Adrenal gland (tissue), 12 donors: ENCODE measurements around the gene PKNOX1. TPM values are rescaled to one million over a fixed set of nuclear protein-coding genes. Genes with fewer than 3 reads are reported as not detected.
"Not testable (repeated sequence)": the region's sequence is repeated elsewhere in the genome, so short reads cannot be mapped to it uniquely, and the experiment has no call there.

ENCODE experiments used
- DNase-seq, 7 donors: peaks; one replicate each; pipeline ENCODE4 v3.0.0-alpha.2; 2019 to 2020
- H3K27ac ChIP-seq, 5 donors: fragments of 200-600 bp; sonication (generic) in 4 of 5; 1 replicate in 3 of 5; 2 replicates in 2 of 5; pipeline versions ENCODE4 v1.5.1 to v1.8.0; 2016 to 2020; ENCODE audit warnings: mild to moderate bottlenecking in 1 of 5
- H3K27me3 ChIP-seq: fragments of 200-600 bp; 2 replicates; pipeline ENCODE4 v1.8.0; 2021
- H3K36me3 ChIP-seq, 2 donors: fragments of 200-600 bp; replicated peaks in 1 of 2; 1 replicate in 1 of 2; 2 replicates in 1 of 2; pipeline versions ENCODE4 v1.5.1 to v1.8.0; 2018 to 2022
- H3K4me1 ChIP-seq, 2 donors: fragments of 200-600 bp; replicated peaks in 1 of 2; 1 replicate in 1 of 2; 2 replicates in 1 of 2; pipeline versions ENCODE4 v1.5.1 to v1.8.0; 2018 to 2021
- H3K4me3 ChIP-seq, 4 donors: fragments of 200-600 bp; sonication (generic) in 3 of 4; one replicate each; pipeline ENCODE4 v1.5.1; 2016 to 2018
- H3K9me3 ChIP-seq, 3 donors: fragments of 200-600 bp; sonication (generic) in 1 of 3; replicated peaks in 1 of 3; 1 replicate in 2 of 3; 2 replicates in 1 of 3; pipeline versions ENCODE4 v1.5.1 to v1.8.0; 2016 to 2021
- CTCF ChIP-seq, 6 experiments: fragments of 450-650 bp in 4 of 6; fragments of 200-600 bp in 2 of 6; sonication (generic) in 1 of 6; IDR thresholded peaks; 1 replicate in 5 of 6; 2 replicates in 1 of 6; pipeline versions ENCODE4 v1.5.1 to v1.8.0; 2016 to 2021; ENCODE audit warnings: antibody characterized with exemption in 6 of 6, mild to moderate bottlenecking in 2 of 6, moderate library complexity in 1 of 6
- POLR2A ChIP-seq, 2 donors: fragments of 450-650 bp; IDR thresholded peaks; one replicate each; pipeline ENCODE4 v1.6.1; 2017; ENCODE audit warnings: antibody characterized with exemption in 2 of 2, mild to moderate bottlenecking in 2 of 2, moderate library complexity in 1 of 2
- WGBS, 4 donors: extraction: QIAGEN DNeasy Blood & Tissue Kit in 2 of 4; methylation state at CpG; one replicate each; pipeline versions ENCODE4 v1.1.5 to v1.1.7; 2013 to 2017; 5-methylcytosine and 5-hydroxymethylcytosine counted together
- intact Hi-C, 2 donors: fragments of 100-400 bp; cut with DNase I; formaldehyde crosslinking; loops; one replicate each; pipeline versions ENCODE4 v1.14.1 to v1.15.0; 2022 to 2023
- polyA plus RNA-seq, 3 donors: library from polyadenylated mRNA; stranded (reverse); fragments of 200-250 nt in 2 of 3; fragments of 350-450 nt in 1 of 3; fragmentation: Illumina TruSeq in 1 of 3; extraction: RNeasy Lipid Tissue Mini Kit (QIAGEN cat#74804) in 1 of 3; gene quantifications; one replicate each; pipeline ENCODE4 v1.2.3, GENCODE V29; 2013 to 2014
- total RNA-seq, 9 donors: library from RNA; depleted of rRNA in 4 of 9; stranded (reverse); fragments of >200 nt in 4 of 9; fragments of 120-200 nt in 1 of 9; fragmentation: NEBNext Ultra II Directional in 1 of 9; extraction: Animal tissue kit (Norgen Biotek cat#: 25700) in 1 of 9; gene quantifications; one replicate each; pipeline versions ENCODE4 v1.1.0 to v1.2.4, GENCODE V29; 2013 to 2023
- donor health status: healthy with polysubstance abuse.
- donor health status: Bipolar disorder and iron deficiency.
- donor health status: DM: yes; HTN: yes; CAD: no.
- donor health status: DM: no; HTN: no; CAD: no.
- donor health status: DM: no; HTN: no; CAD: no.
- donor health status: DM: yes; HTN: yes; CAD: no.

PKNOX1 gene
- total and polyA plus RNA-seq, 12 donors: 8.2 to 21.7 (median 12.6) TPM

DNA sequence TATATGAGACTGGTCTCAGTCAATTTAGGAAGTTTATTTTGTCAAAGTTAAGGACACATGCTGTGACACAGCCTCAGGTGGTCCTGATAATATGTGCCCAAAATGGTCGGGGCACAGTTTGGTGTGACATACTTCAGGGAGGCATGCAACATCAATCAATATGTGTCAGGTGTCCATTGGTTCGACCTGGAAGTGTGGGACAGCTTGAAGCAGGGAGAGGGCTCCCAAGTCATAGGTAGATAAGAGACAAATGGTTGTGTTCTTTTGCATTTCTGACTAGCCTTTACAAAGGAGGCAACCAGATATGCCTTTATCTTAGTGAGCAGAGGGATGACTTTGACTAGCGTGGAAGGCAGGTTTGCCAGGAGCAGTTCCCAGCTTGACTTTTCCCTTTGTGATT, 44.4 kb upstream of the PKNOX1 start:
- intact Hi-C loops: no loop called here
- no peak overlapping the region for H3K27ac ChIP-seq
- H3K36me3 ChIP-seq: no peaks in the 10 kb centered on the region
- no peaks in the 10 kb centered on the region for H3K27me3 ChIP-seq
- no peak overlapping the region for H3K4me3 ChIP-seq
- no peaks in the 10 kb centered on the region for H3K9me3 ChIP-seq
- no peak for DNase-seq
- WGBS, 4 donors: 56 to 94% (median 78%) methylated on average over 3 of the region's 3 CpGs
- H3K4me1 ChIP-seq: no peaks in the 10 kb centered on the region
- no peak for TF ChIP-seq CTCF (IDR thresholded peaks at IDR 0.05)

DNA sequence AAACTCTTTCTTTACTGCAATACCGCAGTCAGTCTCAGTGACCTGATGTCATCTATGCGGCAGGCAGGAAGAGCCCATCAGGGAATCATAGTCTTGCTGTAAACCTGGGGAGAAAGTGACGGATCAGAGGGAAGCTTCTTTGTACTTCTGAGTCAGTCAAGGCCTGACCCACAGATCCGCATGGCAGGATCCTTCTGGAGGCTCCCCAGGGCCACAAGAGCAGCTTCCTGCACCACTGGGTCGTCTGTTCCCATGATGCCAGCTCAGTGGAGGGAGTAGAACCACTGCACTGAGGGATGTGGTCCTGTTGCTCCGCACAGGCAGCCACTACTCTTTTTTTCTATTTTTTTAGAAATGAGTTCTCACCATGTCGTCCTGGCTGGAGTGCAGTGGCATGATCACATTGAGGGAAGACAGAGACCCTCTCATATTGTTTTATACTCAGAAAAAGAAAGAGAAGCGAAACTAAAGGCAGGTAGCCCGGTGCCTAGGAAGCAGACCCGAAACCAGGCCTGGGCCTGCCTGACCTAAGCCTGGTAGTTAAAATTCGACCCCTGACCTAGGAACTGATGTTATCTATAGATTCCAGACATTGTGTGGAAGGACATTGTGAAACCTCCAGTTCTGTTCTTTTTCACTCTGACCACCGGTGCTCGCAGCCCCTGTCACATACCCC, 42.7 kb upstream of the PKNOX1 start:
- H3K27ac ChIP-seq: no peak overlapping the region
- H3K27me3 ChIP-seq: no peaks in the 10 kb centered on the region
- DNase-seq: no peak
- no peaks in the 10 kb centered on the region for H3K9me3 ChIP-seq
- no peak overlapping the region for H3K4me3 ChIP-seq
- TF ChIP-seq CTCF (IDR thresholded peaks at IDR 0.05): no peak
- no peak for TF ChIP-seq POLR2A (IDR thresholded peaks at IDR 0.05)
- 88% methylated on average over 13 of the region's 13 CpGs for WGBS, 4 donors
- intact Hi-C loops: no loop called here
- no peaks in the 10 kb centered on the region for H3K36me3 ChIP-seq
- no peaks in the 10 kb centered on the region for H3K4me1 ChIP-seq

GRCh38 chr21:42932378-42933136, 41.8 kb upstream of the PKNOX1 start:
- intact Hi-C loops, H3K27ac ChIP-seq, H3K27me3 ChIP-seq, DNase-seq, H3K4me1 ChIP-seq, H3K36me3 ChIP-seq, H3K4me3 ChIP-seq, H3K9me3 ChIP-seq: not testable (repeated sequence)
- 90 to 93% (median 91%) methylated on average over 9 to 16 of the region's 16 CpGs for WGBS, 4 donors

DNA sequence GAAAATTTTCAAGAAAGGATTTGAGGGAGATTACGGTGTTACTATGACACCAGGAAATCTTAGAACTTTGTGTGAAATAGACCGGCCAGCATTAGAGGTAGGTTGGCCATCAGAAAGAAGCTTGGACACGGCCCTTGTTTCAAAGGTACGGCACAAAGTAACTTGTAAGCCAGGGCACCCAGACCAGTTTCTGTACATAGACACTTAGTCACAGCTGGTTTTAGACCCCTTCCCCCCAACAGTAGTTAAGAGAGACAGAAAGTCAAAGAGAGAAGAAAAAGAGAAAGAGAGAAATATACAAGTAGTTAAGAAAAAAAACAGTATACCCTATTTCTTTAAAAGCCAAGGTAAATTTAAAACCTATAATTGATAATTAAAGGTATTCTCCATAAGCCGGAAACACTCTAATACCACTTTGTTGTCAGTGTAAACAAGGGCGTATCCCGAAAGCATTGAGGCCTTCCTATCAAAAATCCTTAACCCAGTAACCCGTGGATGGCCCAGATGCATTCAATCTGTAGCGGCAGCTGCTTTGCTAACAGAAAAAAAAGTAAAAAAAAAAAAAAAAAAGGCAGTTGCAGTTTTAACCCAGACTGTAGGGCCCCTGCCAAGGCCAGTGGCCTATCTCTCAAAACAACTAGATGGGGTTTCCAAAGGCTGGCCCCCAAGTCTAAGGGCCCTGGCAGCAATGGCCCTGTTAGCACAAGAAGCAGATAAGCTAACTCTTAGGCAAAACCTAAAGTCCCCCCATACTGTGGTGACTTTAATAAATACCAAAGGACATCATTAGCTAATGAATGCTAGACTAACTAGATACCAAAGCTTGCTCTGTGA, 41.0 kb upstream of the PKNOX1 start:
- H3K36me3 ChIP-seq, H3K4me3 ChIP-seq, H3K9me3 ChIP-seq, intact Hi-C loops, H3K4me1 ChIP-seq, H3K27ac ChIP-seq, H3K27me3 ChIP-seq: not testable (repeated sequence)
- DNase-seq: peak in 1 of 7 donors; percentile 20
- 47 to 74% (median 65%) methylated on average over 8 to 9 of the region's 9 CpGs for WGBS, 4 donors

- 93 to 98% (median 97%) methylated on average over 11 to 12 of the region's 12 CpGs for WGBS, 4 donors
- H3K27me3 ChIP-seq, H3K36me3 ChIP-seq, H3K9me3 ChIP-seq, H3K4me1 ChIP-seq, intact Hi-C loops, H3K4me3 ChIP-seq, H3K27ac ChIP-seq, DNase-seq: not testable (repeated sequence)
Observed at GRCh38 chr21:42933973-42934372, 40.4 kb upstream of the PKNOX1 start.

GRCh38 chr21:42936360-42936759, 38.0 kb upstream of the PKNOX1 start:
- WGBS, 4 donors: 73 to 100% (median 85%) methylated on average over 1 to 5 of the region's 5 CpGs
- H3K4me1 ChIP-seq, H3K4me3 ChIP-seq, H3K9me3 ChIP-seq, H3K27ac ChIP-seq, intact Hi-C loops, H3K36me3 ChIP-seq, DNase-seq, H3K27me3 ChIP-seq: not testable (repeated sequence)

GRCh38 chr21:42937034-42937940, 37.1 kb upstream of the PKNOX1 start:
- H3K9me3 ChIP-seq, H3K27ac ChIP-seq, intact Hi-C loops, H3K4me1 ChIP-seq, DNase-seq, H3K27me3 ChIP-seq, H3K4me3 ChIP-seq, H3K36me3 ChIP-seq: not testable (repeated sequence)
- 71 to 80% (median 78%) methylated on average over 12 to 16 of the region's 16 CpGs for WGBS, 4 donors
